Measurements from ENCODE around the gene ZNF460.

DNA sequence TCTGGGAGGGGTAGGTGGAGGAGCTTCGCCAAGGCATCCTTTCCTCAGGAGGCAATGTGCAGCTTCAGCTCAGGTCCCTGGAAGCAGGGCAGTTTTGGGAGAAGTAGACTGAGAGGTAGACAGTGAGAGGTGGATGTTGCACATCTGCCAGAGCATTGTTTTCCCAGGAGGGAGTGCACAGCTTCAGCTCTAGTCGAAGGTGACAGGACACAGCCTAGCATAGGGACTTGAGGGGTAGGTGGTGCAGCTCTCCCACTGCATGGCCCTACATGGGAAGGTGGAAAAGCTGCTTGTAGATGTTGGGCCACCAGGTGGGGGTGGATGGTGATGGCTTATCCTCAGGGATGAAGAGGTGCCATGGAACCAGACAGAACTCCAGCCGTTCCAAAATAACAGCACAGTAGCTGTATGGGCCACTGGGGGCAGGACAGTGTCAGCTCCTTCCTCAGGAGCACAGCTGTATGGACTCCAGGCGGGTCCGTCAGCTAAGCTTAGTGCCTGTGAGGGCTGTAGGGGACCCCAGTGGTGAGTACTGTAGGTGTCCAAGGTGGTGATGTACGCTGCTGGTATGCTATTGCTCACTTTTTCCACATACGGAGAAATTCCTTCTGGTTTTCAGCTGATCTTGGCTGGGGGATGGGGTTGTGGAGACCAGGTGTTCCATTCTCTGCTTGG is 22.6 kb downstream of the ZNF460 start:
- TF ChIP-seq CTCF (IDR thresholded peaks at IDR 0.05) (no peak), EZH2 (IDR thresholded peaks at IDR 0.05; ENCODE audit: borderline replicate concordance, insufficient read depth, low read depth, low read length, poor library complexity, severe bottlenecking) (no peak)
